Endothelial cell of umbilical vein (primary cell): Measurements from ENCODE around the gene SLC2A6.

Experiments
- EZH2 ChIP-seq: IDR thresholded peaks from 2 replicates; pipeline ENCODE4 v1.6.1; 2012; ENCODE audit warnings: borderline replicate concordance, low read depth, mild to moderate bottlenecking, moderate library complexity, low read length, inconsistent platforms; ENCODE audit not compliant: severe bottlenecking
- POLR2A ChIP-seq: IDR thresholded peaks from 2 replicates; pipeline ENCODE4 v1.6.1; 2012; ENCODE audit warnings: low read depth, mild to moderate bottlenecking, control low read depth, low read length
- POLR2AphosphoS5 ChIP-seq: IDR thresholded peaks from 2 replicates; pipeline ENCODE4 v1.6.1; 2012; ENCODE audit warnings: low read depth, mild to moderate bottlenecking, control low read depth, low read length, moderate library complexity; ENCODE audit not compliant: insufficient read depth
- TF ChIP-seq, protein P1 (sequence below), 2 donors: IDR thresholded peaks; 1 replicate in 1 of 2; 2 replicates in 1 of 2; pipeline ENCODE4 v1.5.1; 2011; ENCODE audit warnings: low read length in 2 of 2, mild to moderate bottlenecking in 2 of 2, moderate library complexity in 2 of 2, control low read depth in 1 of 2, inconsistent platforms in 1 of 2, low read depth in 1 of 2; ENCODE audit not compliant: insufficient read depth in 1 of 2; ENCODE audit errors: extremely low read depth in 1 of 2

DNA sequence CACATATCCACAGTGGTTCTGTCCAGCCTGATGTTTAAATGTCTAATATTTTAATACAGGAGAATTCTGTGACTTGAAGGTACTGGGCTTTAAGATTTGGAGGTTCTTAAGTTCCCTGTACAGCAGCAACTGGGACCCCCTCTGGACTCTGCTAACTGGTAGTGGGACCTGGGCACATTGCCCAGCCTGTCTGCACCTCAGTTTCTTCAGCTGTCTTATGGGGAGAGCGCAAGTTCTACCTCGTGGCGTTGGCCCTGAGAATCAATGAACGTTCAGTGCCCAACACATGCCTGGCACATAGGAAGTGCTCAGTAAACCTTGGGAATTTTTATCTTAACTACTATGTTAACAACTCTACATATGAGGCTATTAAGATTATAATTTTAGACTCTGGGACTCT, 1.4 kb downstream of the SLC2A6 start:
- TF ChIP-seq, protein P1, sequence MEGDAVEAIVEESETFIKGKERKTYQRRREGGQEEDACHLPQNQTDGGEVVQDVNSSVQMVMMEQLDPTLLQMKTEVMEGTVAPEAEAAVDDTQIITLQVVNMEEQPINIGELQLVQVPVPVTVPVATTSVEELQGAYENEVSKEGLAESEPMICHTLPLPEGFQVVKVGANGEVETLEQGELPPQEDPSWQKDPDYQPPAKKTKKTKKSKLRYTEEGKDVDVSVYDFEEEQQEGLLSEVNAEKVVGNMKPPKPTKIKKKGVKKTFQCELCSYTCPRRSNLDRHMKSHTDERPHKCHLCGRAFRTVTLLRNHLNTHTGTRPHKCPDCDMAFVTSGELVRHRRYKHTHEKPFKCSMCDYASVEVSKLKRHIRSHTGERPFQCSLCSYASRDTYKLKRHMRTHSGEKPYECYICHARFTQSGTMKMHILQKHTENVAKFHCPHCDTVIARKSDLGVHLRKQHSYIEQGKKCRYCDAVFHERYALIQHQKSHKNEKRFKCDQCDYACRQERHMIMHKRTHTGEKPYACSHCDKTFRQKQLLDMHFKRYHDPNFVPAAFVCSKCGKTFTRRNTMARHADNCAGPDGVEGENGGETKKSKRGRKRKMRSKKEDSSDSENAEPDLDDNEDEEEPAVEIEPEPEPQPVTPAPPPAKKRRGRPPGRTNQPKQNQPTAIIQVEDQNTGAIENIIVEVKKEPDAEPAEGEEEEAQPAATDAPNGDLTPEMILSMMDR (IDR thresholded peaks at IDR 0.05; ENCODE audit: extremely low read depth in 1 of 2, insufficient read depth in 1 of 2, low read depth in 1 of 2, low read length in 2 of 2): no peak
- TF ChIP-seq POLR2A (no peak), EZH2 (no peak), POLR2AphosphoS5 (no peak)
